Measurements from ENCODE around the gene MSL3.

The MSL3 gene

DNA sequence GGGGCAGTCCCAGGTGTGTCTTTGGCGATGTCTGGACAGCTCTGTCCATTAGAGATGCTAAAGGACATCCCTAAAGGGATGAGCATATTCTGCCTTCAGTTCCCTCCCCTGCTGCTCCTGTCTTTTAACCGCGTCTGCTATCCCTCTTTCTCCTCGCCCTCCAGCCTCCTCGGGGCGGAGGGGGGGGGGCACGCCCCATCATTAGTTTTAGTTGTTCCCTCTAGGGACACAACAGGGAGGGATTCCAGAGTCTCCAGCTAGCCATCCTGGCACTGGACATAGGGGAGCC, 1.1 kb downstream of the MSL3 start:
- no peak for DNase-seq (ENCODE audit: low read depth)

DNA sequence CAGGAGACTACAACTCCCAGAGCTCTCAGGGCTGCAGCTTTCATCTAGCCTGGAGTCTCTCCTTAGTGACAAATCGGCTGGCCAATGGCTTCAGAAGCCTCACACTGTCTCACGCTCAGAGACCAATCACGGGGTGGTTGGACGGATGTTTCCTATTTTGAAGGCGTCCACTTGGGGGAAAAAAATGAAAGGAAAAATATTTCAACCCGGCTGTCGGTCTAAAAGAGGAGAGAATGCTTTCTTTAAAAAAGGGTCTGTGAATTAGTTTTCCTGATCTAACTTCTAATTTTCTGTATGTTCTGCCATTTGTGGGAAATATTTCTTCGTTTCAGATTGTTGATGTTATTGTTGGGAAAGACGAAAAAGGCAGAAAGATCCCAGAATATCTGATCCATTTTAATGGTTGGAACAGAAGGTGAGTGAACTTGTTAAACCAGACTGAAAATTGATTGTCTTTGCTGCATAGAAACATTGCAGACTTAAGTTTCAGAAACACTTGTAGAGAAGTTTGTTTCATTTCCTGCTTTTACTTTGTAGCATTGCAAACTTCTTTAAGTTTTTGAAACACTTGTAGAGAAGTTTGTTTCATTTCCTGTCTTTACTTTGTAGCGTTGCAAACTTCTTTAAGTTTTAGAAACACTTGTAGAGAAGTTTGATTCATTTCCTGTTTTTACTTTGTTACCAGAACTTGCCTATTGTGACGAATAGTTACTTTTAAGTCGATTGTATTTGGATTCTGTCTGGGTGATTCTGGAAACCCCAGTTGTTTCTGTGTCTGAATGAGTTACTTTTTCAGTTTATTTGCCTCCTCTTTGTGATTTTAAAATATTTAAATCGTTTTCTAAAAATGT, 1.6 kb downstream of the MSL3 start:
- peak; percentile 91 for DNase-seq (ENCODE audit: low read depth)

DNA sequence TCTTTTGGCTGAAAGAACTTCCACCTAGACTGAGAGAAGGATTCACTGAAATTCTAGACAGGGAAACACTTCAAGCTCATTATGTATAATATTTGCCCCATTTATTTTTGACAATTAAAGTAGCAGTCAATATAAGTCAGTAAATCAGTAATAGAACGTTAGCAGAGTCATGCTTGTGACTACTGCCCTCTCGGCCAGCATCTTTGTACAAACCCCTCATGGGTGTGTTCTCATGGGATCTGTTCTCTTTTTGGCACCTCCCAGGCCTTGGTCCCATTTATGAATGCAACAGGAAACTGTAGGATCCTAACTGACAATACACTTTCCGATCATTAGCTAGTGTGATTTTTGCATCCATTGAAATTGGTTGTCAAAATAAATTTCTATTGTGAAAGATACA, 2.9 kb downstream of the MSL3 start:
- no peak for DNase-seq (ENCODE audit: low read depth)

DNA sequence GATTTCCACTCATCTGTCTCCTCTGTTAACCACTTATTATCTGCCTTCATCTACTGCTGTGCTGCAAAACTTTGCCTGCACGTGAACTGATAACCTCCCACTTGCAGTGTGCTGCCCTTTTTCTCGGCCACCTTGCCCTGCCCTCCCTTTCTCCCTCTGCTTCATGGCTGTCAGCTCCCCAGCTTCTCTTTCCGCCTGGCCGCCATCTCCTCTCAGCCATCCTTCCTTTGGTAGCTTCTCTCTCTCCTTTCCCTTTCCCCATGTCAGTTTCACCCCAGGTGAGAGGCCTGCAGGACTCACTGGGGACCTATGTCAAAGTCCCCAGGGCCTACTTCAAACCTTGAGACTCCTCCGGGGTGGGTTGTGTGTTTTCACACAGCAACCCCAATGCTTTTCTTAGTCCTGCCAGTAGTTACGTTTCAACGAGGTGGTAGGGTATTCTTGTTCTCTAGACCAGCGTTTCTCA, 6.6 kb downstream of the MSL3 start:
- no peak for DNase-seq (ENCODE audit: low read depth)

DNA sequence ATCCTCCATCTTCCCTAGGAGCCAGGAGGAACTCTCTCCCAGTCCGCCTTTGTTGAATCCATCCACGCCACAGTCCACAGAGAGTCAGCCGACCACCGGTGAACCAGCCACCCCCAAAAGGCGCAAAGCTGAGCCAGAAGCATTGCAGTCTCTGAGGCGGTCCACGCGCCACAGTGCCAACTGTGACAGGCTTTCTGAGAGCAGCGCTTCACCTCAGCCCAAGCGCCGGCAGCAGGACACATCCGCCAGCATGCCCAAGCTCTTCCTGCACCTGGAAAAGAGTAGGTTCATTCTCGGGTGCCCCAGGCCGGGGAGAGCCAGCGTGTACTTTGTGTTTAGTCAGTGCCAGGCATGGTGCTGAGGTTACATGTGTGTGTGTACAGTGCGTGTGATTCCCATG, 7.4 kb downstream of the MSL3 start:
- no peak for DNase-seq (ENCODE audit: low read depth)

DNA sequence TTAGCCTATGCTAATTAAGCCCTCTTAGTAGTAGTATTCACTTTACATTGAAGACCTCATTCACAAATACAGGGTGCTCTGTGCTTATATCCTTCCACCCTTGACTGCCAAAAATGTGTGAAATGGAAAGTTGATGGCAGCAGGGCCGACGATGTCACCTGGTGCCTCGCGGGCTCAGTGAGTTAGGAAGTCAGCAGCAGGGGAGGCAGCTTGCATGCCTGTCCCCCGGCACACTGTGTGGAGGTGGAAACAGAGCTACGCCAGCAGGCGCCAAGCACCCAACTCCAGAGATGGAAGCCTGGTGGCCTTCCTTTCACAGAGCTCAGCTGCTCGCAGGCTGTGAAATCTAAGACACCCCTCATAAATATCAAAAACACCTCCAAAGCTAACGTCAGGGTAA, 8.4 kb downstream of the MSL3 start:
- no peak for DNase-seq (ENCODE audit: low read depth)

DNA sequence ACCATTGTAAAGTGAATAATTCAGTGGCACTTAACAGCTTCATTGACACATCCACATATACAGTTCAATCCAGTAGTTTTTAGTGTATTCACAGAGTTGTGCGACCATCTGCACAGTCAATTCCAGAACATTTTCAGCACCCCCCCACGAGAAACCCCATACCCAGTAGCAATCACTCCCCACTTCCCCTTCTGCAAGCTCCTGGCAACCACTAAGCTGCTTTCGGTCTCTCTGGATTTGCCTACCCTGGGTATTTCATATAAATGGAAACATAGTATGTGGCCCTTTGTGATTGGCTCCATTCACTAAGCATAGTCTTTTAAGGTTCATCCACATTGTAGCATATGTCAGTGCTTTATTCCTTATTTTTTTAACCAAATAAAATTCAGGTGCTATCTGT, 10.0 kb downstream of the MSL3 start:
- no peak for DNase-seq (ENCODE audit: low read depth)

DNA sequence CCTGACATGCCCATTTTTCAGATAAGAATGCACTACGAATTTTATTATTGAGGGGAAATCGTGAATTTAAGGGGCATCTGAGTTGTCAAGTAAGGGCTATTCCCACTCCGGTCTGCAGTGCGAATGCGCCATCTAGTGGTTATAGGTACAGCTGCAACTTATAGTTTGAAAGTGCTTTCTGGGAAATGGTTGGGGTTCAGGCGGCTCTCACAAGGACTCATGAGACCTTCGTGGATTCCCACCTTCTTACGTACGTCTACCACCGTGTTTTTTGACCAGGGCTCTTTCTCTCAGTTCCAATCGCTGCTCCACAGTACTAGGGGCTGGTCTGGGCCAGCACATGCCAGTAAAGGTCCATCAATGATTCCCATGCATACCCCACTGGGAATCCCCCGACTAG, 12.3 kb downstream of the MSL3 start:
- DNase-seq (ENCODE audit: low read depth), result peak; percentile 39

DNA sequence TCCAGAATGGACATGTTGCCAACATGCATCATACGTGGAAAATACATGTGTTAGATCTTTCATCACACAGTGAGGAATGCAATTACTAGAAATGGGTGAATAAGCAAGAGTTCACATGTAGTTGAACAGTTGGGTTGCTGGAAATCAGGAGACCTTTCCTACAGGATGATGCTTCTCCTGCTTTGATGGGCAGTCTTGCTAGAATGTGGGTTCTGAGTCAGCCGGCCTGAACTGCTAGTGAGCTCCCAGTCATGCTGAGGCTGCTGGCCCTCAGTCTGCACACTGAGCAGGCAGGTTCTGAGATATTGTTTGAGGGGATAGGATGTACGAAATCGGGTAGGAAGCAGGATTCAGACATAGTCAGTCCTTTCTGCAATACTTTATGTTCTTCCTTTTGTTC, 20.2 kb downstream of the MSL3 start:
- DNase-seq (ENCODE audit: low read depth), result peak; percentile 6

DNA sequence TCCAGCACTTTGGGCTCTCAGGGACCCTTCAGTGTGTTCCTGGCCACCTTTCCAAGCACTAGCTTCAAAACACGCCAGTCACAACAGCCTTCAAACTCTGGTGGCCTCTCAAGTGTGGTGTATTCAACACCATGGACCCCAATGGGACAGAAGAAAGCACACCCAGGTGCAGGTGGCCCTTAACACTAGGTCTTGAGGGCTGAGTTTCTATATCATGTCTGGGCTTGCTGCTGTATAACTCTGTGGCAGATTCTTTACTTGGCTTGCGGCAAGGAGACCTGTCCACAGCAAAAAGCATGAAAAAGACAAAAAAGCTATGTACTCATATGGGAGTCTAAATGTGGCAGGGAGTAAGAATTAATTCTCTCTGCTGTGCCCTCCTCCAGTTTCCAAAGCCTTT, 23.1 kb downstream of the MSL3 start:
- DNase-seq (ENCODE audit: low read depth), result no peak

DNA sequence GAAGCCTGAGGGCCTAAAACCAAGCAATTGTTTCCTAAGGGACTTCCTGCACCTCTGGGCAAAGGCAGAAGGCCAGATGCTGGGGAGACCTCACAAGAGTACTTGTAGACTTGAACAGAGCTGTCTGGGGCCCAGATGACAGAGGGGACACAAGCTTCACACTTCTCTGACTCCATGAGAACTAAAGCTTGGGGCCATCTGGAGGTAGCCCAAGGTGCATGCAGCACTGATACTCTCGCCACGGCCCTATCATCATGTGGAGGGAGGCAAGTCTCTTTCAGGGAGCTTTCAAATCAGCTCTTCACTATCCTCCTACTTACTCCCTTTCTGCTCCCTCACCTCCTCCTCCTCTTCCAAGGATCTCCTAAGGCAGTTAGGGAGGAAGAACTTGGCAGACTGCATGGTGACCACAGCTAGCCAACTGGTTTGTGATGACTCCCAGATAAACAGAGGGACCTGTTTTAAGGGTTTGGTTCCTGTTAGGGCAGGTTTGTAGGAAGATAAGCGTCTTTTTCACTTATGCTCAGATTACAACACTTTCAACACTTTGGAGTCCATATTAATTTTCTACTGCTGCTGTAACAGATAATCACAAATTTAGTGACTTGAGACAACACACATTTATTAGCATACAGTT, 23.8 kb downstream of the MSL3 start:
- peak; percentile 2 for DNase-seq (ENCODE audit: low read depth)

DNA sequence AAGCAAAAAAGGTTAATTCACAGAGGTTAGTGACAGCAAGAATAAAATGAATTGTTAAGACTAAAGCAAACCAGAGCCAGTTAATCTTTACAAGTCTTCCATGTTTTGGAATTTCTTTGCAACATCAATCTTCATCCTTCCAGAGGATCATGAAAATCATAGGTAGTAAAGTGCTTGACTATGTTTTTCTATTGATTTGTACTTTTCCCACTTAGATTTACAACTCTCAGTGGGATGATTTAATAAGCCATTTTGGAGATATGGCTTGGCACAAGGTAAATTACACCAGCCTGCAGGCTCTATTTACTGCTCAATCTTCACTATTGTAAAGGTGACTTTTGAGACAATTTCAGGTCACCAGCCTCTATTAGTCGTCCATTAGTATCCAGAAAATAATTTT, 26.5 kb downstream of the MSL3 start:
- DNase-seq (ENCODE audit: low read depth), result no peak

DNA sequence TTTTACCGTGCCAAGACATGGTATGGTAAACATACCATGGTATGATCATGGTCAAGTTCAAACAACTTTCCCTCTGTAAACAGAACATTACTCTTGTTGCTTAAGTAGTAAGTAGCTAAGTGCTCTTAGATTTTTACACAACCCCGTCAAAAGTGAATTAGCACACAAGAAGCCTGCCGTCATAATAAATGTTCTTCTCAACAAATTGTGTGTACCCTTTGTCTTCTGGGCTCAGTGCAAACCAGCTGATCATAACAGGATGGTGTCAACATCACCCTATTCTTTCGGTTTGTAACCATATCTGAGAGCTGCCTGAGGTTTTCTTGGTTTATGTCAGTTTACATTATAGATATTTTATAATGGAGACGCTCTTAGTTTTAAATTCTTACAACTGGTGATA, 28.8 kb downstream of the MSL3 start:
- DNase-seq (ENCODE audit: low read depth), result peak; percentile 67

DNA sequence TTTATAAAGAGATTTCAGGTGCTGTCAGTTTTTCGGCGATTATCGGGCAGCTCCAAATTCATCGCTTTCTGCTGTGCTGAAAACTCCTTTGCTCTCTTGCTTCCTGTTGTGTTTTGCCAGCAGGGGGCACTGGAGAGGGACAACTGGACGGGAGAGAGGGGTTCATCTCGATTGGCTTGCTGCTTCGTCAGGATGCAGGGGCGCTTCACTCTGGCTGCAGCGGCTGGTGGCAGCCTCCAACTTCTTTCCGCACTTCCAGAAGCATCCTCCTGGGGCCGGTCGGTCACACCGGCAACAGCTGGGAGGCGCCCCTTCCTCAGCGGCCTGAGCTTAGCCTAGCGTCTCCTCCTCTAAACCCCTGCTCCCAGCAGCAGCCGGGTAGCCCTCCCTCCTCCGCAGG, 29.5 kb downstream of the MSL3 start:
- DNase-seq (ENCODE audit: low read depth), result peak; percentile 55

DNA sequence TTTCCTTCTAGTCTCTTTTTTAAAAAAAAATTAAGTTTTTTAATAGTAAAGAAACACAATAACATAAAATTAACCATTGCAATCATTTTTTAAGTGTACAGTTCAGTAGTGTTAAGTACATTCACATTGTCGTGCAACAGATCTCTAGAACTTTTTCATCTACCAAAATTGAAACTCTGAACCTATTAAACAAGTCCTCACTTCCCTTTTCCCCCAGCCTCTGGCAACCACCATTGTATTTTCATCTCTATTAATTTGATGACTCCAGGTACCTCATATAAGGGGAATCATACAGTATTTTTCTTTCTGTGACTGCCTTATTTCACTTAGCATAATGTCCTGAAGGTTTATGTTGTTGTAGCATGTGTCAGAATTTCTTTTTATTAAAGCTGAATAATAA, 31.8 kb downstream of the MSL3 start:
- DNase-seq (ENCODE audit: low read depth), result no peak

DNA sequence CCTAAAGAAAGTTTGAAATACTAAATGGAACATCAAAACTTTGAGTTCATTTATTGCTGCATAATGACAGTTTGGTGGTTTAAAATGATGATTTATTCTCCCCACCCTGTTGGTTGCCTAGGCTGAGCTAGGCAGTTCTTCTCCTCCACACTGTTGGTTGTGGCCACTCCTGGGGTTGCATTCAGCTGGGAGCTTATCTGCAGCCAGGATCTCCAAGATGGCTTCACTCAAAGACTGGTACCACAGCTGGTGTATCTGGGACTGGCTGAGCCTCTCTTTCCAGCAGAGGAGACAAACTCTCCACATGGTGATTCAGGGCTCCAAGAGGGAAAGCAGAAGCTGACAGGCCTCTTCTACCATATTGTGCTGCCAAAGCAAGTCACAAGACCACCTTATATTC, 33.1 kb downstream of the MSL3 start:
- DNase-seq (ENCODE audit: low read depth), result no peak

DNA sequence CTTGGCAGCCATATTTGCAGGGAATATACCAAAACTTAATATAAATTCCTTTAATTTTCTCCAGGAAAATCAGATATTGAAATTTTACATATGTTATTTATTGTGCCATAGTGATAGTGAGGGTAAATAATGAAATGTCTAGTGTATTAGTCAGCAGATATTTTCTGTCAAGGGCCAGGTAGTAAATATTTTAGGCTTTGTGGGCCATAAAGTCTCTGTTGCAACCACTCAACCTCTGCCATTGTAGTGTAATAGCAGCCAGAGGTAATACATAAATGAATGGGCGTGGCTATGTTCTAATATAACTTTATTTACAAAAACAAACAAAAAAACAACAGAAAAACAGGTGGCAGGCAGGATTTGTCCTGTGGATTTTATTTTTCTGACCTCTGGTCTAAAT, 33.5 kb downstream of the MSL3 start:
- DNase-seq (ENCODE audit: low read depth), result no peak

DNA sequence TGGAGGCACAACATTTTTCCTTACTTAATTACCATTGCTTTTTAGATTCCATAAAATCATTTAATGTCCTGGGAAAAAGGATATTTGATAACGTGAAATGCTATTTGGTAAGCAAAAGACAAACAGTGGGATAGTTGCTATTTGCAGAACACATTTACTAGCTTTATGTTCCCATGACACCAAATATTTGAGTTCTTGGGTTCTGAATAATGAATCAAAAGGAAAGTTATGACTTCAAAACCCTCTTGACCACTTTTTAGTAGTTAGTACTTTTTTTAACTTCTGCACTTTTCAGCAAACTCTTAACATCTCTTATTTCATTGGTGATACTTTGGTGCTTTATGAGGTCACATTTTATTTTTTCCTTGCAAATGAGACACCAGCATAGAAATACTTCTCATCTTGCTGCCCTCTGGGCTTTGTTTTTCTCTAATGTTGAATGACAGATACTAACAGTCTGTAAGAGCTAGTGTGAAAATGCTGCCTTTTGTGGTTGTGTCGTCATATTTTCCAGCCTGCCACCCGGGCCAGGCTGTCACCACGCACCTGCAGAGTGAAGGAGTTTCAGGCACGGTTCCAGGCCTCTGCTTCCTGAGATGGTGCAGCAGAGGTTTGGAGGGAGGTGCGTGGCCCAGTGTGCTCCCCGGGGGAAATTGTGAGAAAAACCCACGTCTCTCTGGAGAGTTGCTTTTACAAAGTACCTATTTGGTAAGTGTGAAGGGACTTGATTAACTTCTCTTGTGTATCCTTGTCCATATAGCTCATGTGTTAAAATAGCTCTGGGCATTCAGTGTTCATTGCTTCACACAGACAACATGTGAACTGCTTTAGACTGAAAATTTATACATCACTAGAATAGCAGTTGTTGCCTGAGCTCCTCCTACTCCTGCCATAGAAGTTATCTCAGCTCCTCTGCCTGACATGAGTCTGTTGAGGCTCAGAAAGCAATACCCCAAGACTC, 34.7 kb downstream of the MSL3 start:
- DNase-seq (ENCODE audit: low read depth), result no peak

DNA sequence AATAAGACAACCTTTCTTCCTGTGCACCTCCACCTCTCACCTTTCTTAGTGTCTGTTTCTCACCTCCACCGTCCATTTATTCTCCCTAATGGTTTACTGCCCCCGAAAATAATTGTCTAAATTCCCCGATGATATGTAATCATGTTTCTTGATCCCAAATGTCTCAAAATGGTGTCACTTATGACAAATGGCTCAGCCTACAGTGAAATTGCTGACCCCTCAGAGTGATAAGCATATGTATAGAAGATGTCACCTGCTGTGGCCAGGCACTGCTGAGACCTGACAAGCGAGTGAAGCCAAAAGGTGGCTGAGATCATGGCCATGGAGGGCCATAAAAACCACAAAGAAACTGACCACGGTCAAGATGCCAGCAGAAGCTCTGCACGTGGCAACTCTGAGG, 35.7 kb downstream of the MSL3 start:
- no peak for DNase-seq (ENCODE audit: low read depth)

DNA sequence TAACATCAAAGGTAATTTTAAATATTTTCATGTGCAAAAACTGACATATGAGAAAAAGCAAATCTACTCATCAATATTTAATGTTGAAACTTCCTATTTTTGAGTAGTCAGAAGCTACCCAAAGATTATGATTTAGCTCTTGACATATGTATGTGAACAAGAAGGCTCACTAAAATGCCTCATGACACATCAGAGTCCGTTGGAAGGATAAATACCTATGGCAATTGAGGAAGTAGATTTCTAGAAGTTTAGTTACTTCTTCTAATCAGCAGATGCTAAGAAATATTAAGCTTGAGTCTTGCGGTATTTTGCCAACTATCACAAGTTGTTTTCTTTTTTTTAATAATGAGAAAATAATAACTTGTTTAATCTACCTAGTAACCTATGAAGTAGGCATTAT, 55.3 kb downstream of the MSL3 start:
- no peak for DNase-seq (ENCODE audit: low read depth)

Data from amniotic epithelial cell (primary cell).